Measurements from ENCODE around the gene PIEZO1.

PIEZO1 gene

GRCh38 chr16:88815901-88816589, 31.0 kb upstream of the PIEZO1 start:
- DNase-seq = no peak

GRCh38 chr16:88815227-88815626, 30.2 kb upstream of the PIEZO1 start:
- no peak for DNase-seq

GRCh38 chr16:88814144-88814502, 29.1 kb upstream of the PIEZO1 start:
- DNase-seq = no peak

GRCh38 chr16:88813269-88814143, 28.5 kb upstream of the PIEZO1 start:
- DNase-seq = no peak

- DNase-seq = peak; percentile 41
Measured at GRCh38 chr16:88812513-88813268, 27.7 kb upstream of the PIEZO1 start.

- DNase-seq = peak; percentile 93
Measured at GRCh38 chr16:88811769-88812512, 26.9 kb upstream of the PIEZO1 start, which contains the start of gene APRT. Gene APRT (minus strand): TSS chr16:88811928. CDS start chr16:88811899, 29 bp downstream.

- DNase-seq = peak; percentile 80
Measured at GRCh38 chr16:88810912-88811768, 26.1 kb upstream of the PIEZO1 start.

GRCh38 chr16:88810166-88810911, 25.3 kb upstream of the PIEZO1 start:
- no peak for DNase-seq

- DNase-seq = no peak
Measured at GRCh38 chr16:88809676-88810165, 24.7 kb upstream of the PIEZO1 start.

- DNase-seq = no peak
Measured at GRCh38 chr16:88809068-88809675, 24.2 kb upstream of the PIEZO1 start.

GRCh38 chr16:88807626-88808453, 22.8 kb upstream of the PIEZO1 start:
- DNase-seq = no peak

GRCh38 chr16:88807142-88807625, 22.2 kb upstream of the PIEZO1 start:
- DNase-seq = no peak

GRCh38 chr16:88806491-88807111, 21.6 kb upstream of the PIEZO1 start:
- no peak for DNase-seq

- DNase-seq = no peak
Measured at GRCh38 chr16:88805887-88806393, 20.9 kb upstream of the PIEZO1 start.

- no peak for DNase-seq
Measured at GRCh38 chr16:88805340-88805715, 20.3 kb upstream of the PIEZO1 start.

GRCh38 chr16:88804552-88805339, 19.7 kb upstream of the PIEZO1 start:
- DNase-seq = no peak

- no peak for DNase-seq
Measured at GRCh38 chr16:88804173-88804551, 19.1 kb upstream of the PIEZO1 start.

Measured in fibroblast of upper back skin (primary cell).